ENCODE measurements around the gene MAPK10. TPM values are rescaled to one million over a fixed set of nuclear protein-coding genes. Genes with fewer than 3 reads are reported as not detected.
"Not testable (repeated sequence)": the region's sequence is repeated elsewhere in the genome, so short reads cannot be mapped to it uniquely, and the experiment has no call there.

The MAPK10 gene
- total RNA-seq, 1 donor from 2014 or later: 18.3 TPM

DNA sequence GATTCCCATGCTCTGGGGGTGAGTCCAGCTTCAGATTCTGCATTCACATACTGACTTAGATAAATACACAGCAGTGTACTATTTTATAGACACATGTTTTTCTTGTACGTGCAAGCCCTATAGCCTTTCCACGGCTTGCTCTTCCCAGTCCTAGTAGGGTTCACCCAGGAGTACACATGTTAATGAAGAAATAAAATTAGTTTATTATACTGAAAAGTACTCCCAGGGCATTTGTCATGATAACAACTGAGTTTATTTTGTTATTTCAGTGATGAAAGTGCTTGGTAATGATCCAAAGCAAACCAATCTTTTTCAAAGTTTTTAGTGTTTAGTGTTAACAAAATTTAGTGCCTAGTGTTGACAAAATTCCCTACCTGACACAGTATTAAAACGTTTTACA, 21.3 kb downstream of the MAPK10 start:
- DNase-seq: no peak

DNA sequence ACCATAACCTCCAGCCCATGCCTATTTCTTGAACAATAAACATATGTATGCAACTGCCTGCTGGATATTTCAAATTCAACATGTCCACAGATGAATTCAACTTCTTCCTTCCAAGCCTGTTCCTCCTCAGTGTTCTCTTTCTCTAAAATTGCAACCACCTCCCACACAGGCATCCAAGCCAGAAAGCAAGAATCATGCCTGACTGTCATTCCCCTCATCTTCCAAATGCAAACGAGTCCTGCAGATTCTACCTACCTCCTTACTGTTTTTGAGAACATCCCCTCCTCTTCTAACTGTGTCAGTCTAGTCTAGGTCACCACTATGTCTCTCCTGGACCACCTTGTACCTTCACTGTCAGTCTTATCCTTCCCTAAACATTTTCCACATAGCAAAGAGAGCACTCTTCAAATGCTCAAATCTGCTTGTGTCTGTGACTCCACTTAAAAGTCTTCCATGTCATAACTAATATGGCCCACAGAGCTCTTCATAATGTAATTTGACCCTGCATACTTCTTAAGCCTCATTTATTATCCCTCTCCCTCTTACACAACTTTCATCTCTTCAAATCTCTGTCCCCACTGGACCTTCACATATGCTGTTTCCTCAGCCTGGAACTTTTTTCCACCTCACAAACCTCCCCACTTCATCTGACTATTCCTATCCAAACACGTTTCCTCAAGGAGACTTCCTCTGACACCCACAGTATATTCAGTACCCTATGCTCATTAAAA, 25.7 kb downstream of the MAPK10 start:
- no peak for DNase-seq

DNA sequence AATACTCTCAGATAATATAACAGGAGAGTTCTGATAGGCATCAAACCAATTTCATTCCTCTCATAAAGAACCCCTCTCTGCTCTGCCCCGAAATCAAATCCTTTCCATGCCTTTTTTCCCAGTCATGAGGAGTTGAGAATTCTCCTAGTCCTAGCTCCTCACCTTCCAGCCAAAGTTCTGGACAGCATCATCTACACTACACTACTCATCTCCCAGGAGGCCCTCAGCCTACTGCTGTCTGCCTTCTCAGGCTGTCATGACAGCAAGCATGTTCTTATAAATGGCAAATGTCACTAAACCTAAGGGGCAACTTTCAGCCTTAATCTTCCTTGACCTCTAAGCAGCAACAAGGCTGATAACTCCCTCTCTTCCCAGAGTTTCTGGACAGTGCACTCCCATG, 26.6 kb downstream of the MAPK10 start:
- no peak for DNase-seq

DNA sequence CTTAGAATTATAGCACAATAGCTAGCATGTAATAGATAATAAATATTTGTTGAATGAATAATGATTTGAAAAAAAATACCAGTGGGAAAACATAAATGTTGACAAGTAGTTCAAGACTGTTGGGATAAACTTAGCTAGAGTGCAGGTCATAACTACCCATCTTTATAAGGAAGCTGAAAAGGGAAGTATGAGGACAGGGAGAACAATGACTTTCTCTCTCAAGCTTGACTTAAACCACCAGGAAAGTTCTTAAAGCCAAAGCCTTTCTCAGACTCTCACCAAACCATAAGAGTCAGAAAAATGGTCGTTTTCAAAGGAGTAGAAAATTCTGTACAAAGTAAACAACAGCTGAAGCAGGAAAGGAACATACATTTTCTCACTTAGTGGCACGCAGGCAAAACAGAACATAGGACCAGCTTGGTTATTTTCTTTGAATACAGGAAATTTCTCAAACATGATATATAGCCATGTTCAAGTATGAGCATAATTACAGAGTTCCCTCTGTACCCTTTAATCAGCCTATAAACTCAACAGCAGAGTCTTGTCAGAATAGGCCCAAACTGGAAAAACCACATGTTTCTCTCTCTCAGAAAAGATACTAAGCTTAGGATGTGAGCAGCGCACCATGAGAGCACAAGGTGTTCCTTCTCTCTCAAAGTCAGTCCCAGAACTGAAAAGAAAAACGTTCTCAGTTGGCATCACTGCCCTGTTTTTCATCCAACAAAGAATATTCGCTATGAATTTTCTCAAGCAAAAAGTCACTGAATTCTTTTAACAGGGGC, 28.7 kb downstream of the MAPK10 start:
- no peak for DNase-seq

DNA sequence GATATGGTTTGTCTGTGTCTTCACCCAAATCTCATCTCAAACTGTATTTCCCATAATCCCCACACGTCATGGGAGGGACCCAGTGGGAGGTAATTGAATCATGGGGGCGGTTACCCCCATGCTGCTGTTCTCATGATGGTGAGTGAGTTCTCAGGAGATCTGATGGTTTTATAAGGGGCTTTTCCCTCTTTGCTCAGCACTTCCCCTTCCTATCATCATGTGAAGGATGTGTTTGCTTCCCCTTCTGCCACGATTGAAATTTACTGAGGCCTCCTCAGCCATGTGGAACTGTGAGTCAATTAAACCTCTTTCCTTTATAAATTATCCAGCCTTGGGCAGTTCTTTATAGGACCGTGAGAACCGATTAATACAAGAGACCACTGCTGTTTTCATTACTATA, 29.4 kb downstream of the MAPK10 start:
- not testable (repeated sequence) for DNase-seq

DNA sequence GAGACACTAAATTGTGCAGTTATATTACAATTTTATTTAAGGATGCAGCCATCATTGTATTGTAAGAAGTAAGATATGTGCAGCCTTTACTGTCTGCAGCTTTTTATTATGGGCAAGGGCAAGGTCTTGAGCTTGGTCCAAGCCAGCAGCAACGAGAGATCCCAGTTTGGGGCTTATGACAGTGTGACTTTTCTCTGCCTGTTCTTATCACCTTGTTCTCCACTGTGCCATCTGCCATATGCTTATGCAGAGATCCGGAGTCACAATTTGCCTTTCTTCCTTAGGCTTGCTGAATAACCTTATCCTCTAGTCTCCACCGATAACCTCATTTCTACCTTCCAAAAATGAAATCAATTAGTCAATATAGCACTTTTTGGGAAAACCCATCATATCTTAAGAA, 30.4 kb downstream of the MAPK10 start:
- no peak for DNase-seq

DNA sequence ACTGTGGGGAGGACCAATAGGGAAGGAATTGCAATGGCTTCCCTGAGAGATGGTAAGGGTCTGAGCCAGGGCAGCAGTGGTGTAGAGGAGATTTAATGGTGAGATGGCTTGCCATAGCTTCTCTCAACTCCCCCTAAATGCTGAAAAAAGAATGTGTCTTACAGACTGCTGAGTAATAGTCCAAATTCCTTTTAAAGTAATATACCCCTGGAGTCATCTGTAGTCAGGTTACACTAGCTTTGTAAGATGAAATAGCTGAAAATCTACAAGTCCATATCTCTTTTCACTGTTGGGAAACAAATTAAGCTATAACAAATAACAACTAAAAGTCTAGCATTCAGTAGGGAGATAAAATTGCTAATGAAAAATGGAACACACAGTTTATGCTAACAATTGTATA, 33.5 kb downstream of the MAPK10 start:
- no peak for DNase-seq

DNA sequence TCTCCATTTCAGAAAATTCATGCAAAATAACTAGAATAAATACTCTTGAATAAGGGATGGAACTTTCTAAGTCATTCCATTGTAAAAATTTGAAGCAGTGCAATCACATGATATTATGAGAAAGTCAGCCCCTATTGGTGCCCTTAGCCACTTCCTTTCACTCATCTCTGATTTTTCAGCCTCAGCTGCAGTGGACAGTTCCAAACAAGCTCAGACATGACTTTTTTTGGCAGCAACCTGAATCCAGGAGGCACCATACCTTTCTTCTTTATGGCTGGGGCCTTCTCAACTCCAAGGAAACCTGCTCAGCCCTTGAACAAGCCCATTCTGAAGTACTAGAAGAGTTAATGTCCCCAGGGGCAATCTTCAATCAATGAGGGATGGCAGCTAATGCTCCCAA, 40.5 kb downstream of the MAPK10 start:
- DNase-seq: no peak

DNA sequence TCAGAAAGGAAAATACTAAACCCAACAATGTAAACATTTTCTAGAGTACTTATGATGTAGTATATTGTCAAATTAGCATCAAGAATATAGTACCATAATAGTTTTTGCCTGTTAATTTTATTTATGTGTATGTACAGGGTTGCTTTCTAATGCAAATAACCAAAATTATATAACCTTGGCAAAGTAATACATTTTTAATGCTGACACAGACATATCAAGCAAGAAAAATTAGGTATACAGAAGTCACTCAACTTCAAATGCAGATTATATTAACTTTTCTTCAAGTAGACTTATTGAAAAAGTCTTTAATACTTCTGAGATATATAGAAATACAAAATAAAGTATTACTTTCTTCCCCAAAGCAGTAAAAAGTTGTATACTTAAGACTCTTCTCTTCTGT, 44.3 kb downstream of the MAPK10 start:
- no peak for DNase-seq

DNA sequence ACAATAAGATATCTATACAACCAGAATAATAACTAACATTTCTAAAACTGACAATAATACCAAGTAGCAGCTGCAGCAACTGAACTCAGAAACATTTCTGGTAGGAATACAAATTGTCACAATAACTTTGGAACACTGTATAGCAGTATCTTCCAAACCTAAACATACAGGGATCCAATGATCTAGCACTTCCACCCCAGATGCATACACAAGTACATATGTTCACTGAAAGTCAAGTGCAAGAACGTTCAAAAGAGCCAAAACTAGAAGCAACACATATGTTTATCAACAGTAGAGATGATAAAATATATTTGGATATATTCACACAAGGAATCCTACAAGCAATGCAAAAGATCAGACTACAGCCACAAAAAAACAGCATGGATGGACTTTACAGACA, 46.2 kb downstream of the MAPK10 start:
- no peak for DNase-seq

DNA sequence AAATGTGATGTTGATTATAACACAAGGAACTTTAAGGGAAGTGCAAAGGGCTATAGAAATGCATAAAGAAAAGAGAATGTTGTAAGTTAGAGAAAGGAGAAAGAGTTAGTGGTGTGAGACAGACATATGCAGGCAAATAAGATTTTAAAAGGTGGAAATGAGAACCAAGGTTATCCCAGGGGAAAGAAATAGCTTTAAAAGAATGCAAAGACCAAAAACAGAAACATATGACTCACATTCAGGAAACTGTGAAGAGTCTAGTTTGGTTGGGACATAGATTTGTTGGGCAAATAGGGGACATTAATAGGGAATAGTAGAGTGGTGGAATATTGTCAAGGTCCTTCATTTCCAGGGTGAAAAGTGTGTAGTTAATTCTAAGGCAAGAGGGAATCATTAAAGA, 52.4 kb downstream of the MAPK10 start:
- DNase-seq: no peak

DNA sequence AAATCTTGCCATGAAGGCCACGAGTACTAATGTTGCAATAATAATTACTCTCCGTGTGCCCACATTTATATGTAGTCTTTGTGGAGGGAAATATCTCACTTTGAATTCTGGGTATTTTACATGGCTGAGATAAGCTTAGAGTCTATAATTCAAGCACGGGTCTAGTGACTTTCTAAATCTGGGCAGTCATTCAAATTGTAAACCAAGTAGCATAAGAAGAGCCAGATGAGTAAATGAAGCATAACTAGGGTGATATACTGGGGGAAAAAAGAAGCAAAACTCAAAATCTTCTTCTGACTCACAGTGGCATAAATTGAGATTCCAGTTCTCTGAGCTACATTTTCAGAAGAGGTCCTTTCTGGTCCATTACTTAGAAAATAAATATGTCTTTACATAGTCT, 53.0 kb downstream of the MAPK10 start:
- DNase-seq: no peak

DNA sequence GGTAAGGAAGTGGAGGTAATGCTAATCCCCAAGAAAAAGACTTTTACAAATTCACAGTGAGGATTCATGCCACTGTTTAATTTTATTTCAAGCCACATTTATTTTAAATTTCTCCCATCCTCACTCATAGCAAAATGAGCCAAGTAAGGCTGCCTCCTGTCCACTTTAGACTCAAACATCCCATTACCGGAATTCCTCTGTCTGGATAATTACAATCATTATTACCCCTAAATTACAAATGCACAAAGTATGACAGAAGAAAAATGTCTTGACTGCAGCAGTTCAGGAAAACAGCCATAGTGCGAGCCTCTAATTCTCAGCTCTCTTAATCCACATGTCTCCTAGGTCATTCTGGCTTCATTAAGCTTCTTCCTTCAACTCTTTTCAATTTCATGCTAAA, 57.0 kb downstream of the MAPK10 start:
- no peak for DNase-seq

DNA sequence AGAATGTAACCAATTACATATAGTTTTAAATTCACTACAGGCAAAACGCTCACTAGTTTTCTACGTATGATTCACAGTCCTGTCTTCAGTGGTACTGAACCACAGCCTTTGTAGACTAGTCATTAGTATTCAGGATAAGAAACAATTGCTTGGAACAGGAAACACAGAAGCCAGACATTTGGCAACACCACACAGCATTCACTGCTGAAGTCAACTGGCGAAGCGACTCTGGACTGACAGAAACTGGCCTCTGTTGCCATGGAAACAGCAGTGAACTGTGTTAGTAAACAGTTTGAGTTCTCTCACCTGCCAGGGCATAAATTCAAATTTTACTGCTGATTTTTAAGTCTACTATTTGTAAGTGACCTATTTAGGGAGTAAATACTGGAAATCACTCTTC, 57.6 kb downstream of the MAPK10 start:
- peak; percentile 7 for DNase-seq

DNA sequence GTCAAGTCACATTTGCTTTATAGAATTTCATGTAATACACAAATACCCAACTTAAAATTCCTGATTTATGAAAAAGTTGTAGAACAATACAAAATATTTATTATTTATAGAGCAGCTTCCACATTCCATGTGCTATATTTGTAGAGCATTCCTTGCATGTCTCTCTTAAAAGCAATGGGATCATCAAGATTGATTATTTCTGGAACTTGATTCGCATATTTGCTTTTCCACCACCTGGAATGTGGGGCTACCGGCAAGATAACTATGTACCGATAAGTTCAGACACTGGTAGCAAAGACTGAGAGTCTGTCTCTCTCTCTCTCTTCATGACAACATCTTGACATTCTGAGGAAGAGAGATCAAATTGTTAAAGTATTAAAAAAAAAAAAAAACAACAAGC, 59.3 kb downstream of the MAPK10 start:
- peak; percentile 1 for DNase-seq

DNA sequence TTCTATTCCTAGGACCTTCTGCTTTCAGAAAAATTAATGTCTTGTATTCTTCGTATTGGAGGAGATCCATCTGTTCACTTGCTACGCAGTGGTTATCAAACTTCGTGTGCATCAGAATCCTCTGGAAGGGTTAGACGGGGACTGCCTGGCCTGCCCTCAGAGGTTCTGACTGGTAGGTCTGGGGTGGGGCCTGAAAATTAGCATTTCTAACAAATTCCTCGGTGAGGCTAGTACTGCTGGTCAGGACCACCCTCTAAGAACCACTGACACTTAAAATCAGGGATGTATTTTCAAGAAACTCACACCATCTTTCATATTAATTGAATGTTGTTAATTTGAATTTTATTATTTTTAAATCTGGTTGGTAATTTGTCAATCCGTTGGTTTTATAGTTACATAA, 63.0 kb downstream of the MAPK10 start:
- DNase-seq: no peak

DNA sequence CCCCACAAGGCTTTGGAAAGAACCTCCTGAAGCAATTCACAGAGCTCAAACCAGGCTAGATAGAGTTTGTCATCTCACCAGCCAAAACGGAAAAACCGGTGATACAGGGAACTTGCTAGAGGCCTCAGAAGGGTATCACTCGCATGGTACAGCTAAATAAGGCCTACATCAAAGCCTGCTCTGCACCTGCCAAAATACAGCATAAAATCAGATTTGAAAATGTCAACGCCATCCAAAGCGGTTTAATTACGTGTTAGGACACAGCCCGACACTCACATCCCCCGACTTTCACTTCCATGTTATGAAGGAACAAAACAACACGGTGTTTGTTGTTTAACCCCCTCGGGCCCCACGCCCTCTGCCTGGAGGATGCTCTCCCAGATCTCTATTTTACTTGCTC, 65.0 kb downstream of the MAPK10 start:
- no peak for DNase-seq

DNA sequence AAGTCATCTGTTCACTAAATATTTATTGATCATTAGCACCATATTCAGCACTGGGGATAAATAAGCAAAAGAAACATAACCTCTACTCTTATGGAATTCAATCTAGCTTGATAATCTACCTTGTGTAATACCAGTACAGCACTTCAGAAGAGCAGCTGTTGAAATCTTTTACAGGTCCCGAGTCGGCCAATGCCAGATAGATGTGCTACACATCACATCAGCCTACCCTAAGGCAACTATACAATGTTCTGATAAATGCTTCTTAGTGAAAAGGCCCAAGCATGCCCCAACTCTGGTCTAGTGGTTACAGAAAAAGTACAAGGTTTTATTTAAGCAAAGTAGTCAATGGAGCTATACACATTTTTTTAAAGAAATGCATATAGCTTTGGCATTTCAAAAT, 68.7 kb downstream of the MAPK10 start:
- DNase-seq: no peak

DNA sequence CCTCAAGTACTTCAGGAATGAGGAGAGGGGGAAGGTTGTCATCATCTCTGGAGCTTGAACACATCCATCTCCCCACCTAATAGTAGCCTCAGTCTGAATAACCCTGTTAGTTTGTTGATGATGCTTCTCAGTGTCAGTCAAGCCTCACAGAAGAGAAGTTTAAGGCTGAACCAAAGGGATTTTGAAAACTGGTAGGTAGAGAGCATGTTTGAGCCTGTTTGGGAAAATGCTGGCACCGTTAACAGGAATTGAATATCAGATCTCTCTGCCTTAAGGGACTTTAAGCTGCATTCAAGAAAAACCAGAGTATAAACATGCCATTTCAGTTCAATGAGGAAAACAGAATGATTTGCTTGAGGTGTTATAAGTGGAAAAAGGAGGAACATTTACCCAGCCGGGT, 73.1 kb downstream of the MAPK10 start:
- no peak for DNase-seq

DNA sequence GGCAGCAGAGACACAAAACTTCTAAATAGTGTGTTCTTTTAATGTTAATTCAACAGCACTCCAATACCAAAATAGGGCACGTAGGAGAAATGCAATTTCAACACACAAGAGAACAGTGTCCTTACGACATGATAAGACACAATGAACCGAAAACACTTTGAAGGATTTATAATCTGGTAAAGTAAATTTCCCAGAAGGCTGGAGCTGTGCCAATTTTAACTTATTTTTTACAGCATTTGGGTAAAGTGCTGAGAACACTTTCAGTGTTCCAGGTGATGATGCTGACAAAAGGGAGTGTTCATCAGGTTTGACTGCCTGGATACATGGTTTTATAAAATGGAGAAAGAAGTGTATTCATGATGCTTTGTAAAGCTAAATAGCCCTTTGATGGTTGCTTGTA, 76.5 kb downstream of the MAPK10 start:
- DNase-seq: no peak

DNA sequence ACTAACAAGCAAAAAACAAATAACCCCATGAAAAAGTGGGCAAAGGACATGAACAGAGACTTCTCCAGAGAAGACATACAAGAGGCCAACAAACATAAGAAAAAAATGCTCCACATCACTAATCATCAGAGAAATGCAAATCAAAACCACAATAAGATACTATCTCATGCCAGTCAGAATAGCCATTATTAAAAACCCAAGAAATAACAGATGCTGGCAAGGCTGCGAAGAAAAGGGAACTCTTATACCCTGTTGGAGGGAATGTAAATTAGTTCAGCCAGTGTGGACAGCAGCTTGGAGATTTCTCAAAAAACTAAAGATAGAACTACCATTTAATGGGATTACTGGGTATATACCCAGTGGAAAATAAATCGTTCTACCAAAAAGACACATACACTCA, 79.6 kb downstream of the MAPK10 start:
- no peak for DNase-seq

DNA sequence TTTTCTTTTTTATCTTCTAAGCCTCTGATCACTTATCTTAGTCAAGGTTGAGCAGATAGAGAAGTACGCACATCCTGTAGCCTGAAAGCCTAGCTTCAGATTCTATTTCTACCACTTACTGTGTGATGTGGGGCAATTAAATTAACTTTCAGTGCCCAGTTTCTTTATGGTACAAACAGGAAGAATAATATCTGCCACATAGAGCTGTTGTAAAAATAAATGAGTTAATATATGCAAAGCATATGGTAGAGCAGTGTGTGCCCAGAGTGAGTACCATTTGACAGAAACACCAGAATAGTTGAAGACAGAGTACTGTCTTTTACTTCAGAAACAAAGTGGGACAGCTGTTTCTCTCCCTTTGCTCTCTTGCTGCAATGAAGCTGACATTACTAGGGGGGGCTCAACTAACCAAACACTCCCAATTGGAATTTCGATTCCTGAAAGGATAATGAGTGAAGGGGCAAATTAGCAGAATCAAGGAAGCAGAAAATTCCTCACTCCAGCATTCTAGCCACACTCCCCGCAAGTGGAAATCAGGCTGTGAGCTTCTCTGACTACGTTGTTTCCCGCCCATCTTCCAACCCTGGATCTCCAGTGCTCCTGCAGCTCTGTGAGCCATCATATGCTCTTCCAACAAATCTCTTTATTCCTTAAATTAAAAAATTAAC, 80.4 kb downstream of the MAPK10 start:
- no peak for DNase-seq

DNA sequence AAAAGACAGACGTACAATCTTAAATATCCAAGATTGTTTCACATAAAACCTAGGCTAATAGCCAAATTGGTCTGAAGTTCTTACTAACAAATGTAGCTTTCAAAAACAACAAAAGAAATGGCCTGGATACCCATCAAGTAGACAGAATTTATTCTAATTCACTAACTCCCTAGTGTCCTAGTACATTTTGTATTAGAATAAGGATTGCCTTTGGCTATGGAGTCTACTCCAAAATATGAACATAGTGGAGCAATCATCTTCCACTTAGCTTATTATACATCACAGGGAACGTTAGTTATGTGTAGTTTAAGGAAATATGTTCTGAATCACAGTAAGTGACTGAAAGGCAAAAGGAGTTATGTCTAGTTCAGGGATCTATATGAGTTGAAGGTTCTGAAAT, 81.7 kb downstream of the MAPK10 start:
- no peak for DNase-seq

DNA sequence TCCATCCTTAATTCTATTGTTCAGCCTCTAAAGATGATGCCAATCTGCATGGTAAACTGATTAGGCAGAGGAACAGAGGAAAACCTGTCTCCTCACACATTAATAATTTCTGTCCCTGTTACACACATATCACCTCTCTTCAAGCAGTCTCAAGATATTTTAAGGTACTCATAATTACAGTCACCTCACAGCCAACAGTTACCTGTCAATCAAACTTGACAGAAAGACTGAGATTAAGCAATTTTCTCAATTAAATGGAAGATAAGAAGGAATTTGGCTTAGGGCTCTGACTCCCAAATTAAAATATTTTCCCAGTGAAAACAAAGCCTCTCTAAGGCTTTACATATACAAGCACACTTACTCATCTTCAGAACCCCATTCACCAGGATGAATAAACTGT, 85.2 kb downstream of the MAPK10 start:
- no peak for DNase-seq

Measured in skin of body (tissue), 2 donors.